Measurements from ENCODE around the gene PDE4A.

PDE4A gene

DNA sequence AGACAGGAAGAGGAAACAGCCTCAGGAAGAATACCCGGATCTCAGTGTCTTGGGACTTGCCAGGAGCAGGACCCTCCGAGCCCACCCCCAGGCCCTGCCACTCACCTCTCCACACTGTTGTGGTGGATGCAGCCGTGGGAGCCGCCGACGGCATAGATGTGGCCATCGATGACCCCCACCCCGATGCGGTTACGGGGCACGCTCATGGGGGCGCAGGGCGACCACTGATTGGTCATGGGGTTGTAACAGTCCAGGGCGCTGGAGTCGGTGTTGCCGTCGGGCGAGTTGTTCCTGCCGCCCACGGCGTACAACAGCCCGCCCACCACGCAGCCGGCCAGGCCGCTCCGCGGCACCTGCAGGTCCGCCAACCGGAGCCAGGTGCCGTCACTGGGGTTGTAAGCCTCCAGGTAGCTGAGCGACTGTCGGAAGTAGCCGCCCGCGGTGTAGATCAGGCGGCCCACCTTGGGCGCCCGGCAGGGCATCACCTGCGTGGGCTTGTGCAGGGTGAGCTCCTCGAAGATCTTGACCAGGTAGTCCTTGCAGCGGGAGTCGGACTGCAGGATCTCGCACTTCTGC lies 71.2 kb downstream of the PDE4A start:
- no peak overlapping the region for H3K4me3 ChIP-seq (ENCODE audit: low read depth, low read length)
- no peak for TF ChIP-seq CTCF (IDR thresholded peaks at IDR 0.05; ENCODE audit: borderline replicate concordance, insufficient read depth, low read depth, low read length)

DNA sequence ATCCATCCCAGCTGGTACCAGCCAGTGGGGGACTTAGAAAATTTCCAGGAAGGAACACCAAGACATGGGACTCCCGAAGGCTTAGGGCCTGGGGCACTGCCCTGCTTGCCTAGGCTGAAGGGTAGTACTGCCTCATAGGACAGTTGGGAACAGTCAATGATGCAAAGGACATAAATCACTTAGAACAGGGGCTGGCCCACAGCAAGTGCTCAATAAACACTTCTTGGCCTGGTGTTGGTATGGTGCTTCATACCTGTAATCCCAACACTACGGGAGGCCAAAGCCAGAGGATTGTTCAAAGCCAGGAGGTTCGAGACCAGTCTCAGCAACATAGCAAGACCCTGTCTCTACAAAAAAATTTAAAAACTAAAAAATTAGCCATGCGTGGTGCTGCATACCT lies 77.0 kb downstream of the PDE4A start:
- TF ChIP-seq CTCF (IDR thresholded peaks at IDR 0.05; ENCODE audit: borderline replicate concordance, insufficient read depth, low read depth, low read length): no peak
- H3K4me3 ChIP-seq (ENCODE audit: low read depth, low read length): no peak overlapping the region

GRCh38 chr19:10499550-10500246 lies 79.4 kb downstream of the PDE4A start:
- TF ChIP-seq CTCF (IDR thresholded peaks at IDR 0.05; ENCODE audit: borderline replicate concordance, insufficient read depth, low read depth, low read length): no peak
- no peak overlapping the region for H3K4me3 ChIP-seq (ENCODE audit: low read depth, low read length)

GRCh38 chr19:10500247-10500592 lies 79.9 kb downstream of the PDE4A start:
- H3K4me3 ChIP-seq (ENCODE audit: low read depth, low read length): no peak overlapping the region
- TF ChIP-seq CTCF (IDR thresholded peaks at IDR 0.05; ENCODE audit: borderline replicate concordance, insufficient read depth, low read depth, low read length): no peak

GRCh38 chr19:10501971-10502523 lies 81.7 kb downstream of the PDE4A start:
- peak overlapping the region; percentile 84 for H3K4me3 ChIP-seq (ENCODE audit: low read depth, low read length)
- no peak for TF ChIP-seq CTCF (IDR thresholded peaks at IDR 0.05; ENCODE audit: borderline replicate concordance, insufficient read depth, low read depth, low read length)

GRCh38 chr19:10502524-10503001 lies 82.2 kb downstream of the PDE4A start:
- TF ChIP-seq CTCF (IDR thresholded peaks at IDR 0.05; ENCODE audit: borderline replicate concordance, insufficient read depth, low read depth, low read length): no peak
- peak overlapping the region; percentile 84 for H3K4me3 ChIP-seq (ENCODE audit: low read depth, low read length)
